Tongue (tissue), 2 donors: ENCODE data around the gene CIAPIN1. TPM values are rescaled to one million over a fixed set of nuclear protein-coding genes. Genes with fewer than 3 reads are reported as not detected.
A peak's percentile ranks its signal among the peaks of the same experiment; 100 is the strongest.
"Not testable (repeated sequence)": the region's sequence is repeated elsewhere in the genome, so short reads cannot be mapped to it uniquely, and the experiment has no call there.

Experiments used
- DNase-seq: peaks from one replicate; pipeline ENCODE4 v3.0.0-alpha.2; 2015
- total RNA-seq: library from RNA; depleted of rRNA; stranded (reverse); fragments of >200 nt; gene quantifications from one replicate; pipeline ENCODE4 v1.2.3, GENCODE V29; 2014

Gene CIAPIN1
- total RNA-seq, 1 donor from 2014 or later = 50.5 TPM

DNA sequence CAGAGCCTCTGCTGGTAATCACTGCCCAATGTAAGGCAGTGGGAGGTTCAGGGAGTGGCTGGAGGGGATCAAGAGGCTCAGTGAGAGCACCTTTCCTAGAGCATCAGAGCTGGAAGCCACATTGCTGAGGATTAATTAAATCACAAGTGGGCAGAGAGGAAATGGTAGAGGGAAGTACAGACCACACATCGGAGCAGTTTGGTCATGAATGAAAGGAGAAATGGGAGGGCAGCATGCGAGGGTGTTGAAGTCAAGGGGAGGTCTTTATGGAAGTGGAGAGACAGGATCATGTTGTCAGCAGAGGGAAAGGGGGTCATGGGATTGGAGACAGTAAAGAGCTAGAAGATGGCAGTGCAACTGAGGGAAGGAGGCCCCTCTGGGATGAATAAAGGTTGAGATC is 40.3 kb downstream of the CIAPIN1 start:
- no peak for DNase-seq

DNA sequence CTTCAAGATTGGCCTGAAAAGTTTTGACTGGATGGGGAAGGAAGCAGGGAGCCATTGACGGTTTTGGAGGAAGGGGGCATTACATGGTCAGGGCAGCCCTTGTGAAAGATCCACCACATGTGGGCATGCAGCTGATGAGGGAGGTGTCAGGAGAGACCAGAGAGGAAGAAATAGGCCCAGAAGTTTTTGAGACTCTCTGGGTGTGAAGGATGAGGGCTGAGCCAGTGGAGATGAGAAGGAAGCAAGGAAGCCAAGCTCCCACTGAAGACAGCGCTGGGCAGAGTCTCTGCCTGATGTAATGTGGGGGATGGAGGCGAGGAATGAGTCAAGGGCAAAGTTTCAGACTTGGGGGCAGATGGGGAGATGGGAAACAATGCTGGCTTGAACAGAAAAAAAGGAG is 42.1 kb downstream of the CIAPIN1 start:
- DNase-seq = no peak

DNA sequence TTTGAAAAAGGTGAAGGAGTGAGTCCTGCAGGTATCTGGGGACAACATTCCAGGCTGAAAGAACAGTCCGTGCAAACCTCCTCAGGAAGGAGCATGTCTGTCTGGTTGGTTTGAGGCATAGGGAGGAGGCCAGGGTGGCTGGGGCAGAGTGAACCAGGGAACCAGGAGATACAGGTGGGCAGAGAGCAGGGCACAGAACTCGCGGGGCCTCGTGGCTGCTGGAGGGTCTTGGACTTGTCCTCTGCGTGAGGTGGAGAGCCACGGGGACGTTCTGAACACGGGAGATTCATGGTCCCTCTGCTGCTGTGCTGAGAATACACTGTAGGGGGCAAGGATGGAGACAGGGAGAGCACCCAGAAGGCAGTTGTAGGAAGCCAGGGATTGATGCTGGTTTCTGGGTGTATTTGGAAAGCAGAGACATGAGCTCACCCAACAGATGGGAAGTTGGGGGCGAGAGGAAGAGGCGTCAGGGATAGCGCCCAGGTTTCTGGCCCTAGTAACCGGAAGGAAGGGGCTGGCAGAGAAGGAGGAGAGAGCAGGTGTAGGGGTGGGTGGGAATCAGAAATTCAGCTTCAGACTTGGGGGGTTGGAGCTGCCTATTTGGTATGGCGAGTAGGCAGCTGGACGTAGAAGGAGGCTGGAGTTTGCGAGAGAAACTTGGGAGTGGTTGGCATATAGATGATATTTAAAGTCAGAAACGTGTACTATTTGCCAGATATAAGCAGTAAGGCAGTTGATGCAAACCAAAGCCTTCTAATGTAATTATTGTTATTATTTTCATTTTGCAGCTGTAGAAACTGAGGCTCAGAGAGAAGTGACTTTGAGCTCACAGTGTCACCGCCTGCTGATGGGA is 43.0 kb downstream of the CIAPIN1 start, which contains the start of gene CCL17:
Gene CCL17, plus strand, starts transcription at position 803 of the 853 bp plus-strand sequence. CDS start 9,166 bp downstream, outside the sequence.
- no peak for DNase-seq

DNA sequence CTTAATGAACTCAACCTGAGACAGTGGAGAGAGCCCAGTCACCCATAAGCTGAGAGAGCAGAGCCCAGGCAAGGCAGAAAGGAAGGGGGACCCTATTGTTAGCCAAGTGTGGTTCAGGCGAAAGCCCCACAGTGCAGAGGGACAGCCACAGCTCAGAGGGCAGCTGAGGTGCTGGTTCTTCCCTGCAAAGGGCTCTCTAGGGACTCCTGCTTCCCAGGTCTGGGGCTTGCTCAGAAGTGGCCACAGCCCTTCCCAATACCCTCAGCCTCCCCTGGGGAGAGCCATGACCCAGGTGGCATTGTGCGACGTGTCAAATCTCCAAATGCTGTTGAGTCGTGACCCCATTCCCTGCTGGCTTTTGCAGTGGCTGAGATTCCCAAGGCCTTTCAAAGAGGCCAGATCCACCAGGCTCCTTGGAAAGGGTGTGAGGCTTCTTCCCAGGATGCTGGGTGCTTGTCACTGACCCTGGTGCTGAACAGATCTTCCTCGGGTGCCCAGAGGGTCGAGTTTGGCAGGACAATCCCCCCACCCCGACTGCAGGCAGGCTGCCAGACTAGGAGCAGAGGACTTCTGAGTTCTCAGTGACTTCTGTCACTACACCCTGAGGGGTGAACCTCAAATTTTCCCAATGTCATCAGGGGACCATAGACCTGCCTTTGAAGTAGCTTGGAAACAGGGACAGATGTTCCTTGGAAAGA is 45.1 kb downstream of the CIAPIN1 start:
- DNase-seq = no peak

DNA sequence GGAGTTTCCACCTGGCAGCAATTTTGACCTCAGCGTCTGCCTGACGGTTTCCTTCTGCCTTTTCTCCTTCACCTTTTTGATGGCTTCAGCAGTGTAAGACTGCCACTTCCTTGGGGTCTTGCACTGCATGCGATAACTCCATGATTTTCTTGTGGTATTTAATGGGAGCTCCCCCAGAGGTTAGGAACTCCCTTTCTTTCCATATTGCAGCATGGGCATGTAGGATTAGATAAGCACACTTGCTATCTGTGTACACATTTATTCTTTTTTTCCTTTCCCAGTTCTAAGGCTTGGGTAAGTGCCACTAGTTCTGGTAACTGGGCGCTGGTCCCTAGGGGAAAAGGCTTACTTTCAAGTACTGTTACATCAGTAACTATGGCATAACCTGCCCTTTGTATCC is 49.7 kb downstream of the CIAPIN1 start:
- DNase-seq = not testable (repeated sequence)

DNA sequence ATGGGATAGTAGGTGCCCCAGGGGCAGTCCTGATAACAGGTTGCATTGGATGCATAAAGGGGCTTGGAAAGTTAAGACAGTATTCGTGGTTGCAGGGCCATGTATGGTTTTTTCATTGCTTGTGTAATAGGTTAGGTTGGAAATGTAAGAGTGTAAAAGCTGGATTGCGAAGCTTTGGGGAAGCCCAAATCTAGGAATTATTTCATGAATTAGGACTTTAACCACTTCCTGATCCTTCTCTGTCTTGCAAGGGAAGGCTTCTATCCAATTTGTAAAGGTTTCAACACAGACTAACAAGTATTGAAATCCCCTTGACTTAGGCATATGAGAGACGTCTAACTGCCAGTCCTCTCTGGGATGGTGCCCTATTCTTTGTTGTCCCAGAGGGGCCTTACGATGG is 50.4 kb downstream of the CIAPIN1 start:
- DNase-seq = no peak

DNA sequence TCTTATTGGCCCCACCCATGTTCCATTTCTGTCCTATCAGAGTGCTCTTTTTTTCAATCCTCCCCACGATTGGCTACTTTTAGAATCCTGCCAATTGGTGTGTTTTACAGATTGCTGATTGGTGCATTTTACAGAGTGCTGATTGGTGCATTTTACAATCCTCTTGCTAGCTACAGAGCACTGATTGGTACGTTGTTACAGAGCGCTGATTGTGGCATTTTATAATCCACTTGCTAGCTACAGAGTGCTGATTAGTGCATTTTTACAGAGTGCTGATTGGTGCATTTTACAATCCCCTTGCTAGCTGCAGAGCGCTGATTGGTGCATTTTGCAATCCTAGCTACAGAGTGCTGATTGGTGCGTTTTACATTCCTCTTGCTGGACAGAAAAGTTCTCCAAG is 52.2 kb downstream of the CIAPIN1 start:
- DNase-seq = no peak

DNA sequence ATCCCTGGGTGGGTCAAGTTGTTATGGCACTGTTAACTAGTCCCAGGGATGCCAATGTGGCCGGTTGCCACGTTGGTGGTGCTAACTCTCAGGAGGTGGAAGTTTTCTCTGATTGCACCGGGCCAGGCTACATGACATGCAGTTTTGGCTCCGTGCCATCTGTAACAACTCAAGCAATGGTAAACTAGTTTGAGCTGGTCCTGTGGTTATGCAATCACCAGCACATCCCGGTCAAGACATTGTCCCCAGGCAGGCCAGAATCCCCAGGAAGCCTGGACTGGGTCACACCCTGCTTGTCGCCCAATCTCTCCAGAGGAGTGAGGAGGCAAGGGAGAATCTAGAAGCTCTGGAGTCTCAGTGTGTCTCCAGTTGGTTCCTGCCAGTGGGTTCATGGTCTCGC is 52.7 kb downstream of the CIAPIN1 start:
- DNase-seq = no peak

DNA sequence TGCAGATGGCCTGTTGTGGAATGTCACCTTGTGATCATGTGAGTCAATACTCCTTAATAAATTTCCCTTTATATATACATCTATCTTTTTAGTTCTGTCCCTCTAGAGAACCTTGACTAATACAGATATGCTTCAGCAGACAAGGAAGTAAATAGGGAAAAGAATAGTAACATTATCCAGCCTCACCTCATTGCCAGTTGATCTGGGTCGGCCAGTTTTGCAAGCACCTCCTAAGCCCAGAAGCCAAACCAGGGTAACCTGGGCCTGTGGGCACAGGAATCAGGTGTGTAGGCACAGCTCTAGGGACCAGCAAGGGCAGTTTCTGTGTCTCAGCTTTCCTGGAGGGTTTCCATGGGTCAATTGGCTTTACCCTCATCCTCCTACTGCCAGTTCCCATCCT is 54.5 kb downstream of the CIAPIN1 start:
- no peak for DNase-seq

DNA sequence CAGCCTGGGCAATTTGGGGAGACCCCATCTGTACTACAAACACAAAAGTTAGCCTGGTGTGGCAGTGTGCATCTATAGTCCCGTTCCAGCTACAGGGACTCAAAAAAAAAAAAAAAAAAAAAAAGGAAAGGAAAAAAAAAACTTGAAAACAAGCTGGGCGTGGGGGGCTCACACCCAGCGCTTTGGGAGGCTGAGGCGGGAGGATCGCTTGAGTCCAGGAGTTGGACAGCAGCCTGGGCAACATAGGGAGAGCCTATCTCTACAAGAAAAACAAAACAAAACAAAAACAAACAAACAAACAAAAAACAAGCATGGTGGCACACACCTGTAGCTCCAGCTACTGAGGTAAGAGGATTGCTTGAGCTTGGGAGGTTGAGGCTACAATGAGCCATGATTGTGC is 55.5 kb downstream of the CIAPIN1 start:
- no peak for DNase-seq

DNA sequence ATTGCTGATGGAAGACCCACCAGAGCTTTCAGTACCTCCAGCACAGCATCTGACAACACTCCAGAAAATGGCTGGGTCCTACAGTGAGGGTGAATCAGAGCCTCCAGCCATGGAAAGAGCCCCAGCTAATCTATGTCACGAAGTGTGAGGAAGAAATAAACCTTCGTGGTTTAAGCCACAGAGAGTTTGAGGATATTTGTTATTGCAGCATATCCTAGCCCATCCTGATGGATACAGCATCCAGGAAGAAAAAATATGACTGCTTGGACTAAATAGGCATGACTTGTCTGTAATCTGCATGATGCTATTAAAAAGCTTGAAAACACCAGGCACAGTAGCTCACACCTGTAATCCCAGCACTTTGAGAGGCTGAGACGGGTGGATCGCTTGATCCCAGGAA is 55.9 kb downstream of the CIAPIN1 start:
- no peak for DNase-seq

DNA sequence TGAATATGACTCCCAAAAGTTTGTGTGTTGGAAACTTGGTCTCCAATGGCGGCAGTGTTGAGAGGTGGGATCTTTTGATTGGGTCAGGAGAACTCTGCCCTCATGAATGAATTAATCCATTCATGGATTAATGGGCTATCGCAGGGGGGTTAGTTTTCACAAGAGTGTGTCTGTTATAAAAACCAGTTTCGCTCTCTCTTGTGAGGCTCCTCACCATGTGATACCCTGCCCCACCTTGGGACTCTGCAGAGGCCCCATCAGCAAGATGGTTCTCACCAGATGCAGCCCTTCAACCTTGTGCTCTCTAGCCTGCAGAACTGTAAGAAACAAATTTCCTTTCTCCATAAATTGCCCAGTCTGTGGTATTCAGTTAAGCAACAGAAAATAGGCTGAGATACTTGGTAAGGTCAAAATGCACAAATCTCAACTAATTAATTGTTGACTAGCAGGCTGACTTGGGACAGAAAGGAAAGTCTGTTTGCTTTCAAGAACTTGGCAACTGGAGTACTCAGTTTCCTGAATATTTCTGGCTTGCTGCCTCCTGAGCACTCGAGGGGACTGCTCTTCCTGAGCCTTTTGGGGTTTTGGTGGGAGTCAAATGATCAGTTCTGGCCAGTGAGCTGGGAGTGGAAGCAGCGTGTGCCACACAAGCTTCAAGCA is 56.4 kb downstream of the CIAPIN1 start:
- no peak for DNase-seq

DNA sequence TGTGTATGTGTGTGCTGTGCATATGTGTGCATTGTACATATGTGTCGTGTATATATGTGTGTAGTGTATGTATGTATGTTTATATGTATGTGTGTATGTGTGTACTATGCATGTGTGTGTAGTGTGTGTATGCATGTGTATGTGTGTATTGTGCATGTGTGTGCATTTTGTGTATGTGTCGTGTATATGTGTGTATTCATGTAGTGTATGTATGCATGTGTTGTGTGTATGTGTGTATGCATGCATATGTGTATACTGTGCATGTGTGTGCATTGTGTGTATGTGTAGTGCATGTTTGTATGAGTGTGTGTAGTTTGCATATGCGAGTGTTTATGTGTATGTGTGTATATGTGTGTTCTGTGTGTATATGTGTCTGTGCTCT is 58.1 kb downstream of the CIAPIN1 start:
- no peak for DNase-seq

DNA sequence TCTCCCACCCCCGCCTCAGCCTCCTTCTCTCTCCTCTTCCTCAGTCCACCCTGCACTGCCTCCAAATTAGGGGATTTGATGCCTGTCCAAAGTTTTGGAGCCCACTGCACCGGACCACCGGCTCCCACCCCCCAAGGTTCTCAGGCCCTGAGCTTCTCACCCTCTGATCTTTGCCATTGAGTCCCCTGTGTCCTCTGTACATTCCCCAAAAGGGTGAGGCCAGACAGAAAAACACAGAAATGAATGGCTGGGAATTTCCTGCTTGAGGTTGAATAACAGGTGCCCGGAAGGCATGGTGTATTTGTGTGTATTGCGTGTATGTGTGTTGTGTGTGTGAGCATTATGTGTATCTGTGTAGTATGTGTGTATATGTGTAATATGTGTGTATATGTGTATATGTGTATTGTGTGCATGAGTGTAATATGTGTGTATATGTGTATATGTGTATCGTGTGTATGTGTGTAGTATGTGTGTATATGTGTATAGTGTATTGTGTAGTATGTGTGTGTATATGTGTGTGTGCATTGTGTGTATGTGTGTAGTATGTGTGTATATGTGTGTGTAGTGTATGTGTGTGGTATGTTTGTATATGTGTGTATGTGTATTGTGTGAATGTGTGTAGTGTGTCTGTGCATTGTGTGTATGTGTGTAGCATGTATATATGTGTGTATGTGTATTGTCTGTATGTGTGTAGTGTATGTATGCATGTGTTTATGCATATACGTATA is 58.7 kb downstream of the CIAPIN1 start:
- DNase-seq = no peak

DNA sequence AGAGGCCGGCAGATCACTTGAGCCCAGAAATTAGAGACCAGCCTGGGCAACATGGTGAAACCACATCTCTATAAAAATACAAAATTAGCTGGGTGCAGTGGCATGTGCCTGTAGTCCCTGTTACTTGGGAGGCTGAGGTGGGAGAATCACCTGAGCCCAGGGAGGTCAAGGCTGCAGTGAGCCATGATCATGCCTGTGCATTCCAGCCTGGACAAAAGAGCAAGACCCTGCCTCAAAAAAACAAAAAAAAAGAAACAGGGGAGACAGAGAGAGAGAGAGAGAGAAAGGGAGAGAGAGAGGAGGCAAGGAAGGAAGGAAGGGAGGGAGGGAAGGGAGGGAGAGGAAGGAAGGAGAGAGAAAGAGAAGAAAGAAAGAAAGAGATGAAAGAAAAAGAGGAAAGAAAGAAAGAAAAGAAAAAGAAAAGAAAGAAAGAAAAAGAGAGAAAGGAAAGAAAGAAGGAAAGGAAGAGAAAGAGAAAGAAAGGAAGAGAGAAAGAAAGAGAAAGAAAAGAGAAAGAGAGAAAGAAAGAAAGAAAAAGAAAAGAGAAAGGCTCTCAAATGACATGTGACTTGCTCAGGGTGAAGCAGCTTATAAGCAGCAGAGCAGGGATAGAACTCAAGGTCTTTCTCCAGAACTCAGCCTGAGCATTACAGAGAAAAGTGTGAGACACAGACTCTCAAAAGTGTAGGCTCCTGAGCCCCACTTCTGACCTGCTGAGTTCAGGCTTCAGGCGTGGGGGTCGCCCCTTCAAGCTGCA is 59.4 kb downstream of the CIAPIN1 start:
- no peak for DNase-seq

DNA sequence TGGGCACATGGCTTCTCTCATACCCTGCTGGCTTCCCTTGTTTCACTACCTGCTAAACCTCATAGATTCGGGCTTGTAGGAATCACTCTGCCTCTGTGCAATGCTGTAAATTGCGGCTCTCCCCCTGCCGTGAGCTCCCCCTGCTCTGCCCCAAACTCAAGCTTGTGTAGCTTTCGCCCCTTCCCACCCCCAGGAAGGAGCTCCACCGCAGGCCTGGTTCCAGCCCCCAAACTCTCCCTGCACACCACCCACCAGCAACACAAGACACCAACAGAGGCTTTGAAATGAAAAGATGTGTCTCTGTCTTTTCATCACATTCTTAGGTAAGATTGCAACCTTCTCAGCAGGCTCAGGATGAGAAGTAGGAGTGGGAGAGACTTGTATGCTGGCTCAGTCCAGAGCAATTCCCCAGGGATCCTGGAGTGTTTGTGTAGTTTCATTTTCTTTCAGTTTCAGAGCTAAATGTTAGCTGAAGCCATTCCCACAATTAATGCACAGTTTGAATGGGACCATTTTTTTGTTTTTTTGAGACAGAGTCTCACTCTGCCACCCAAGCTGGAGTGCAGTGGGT is 60.7 kb downstream of the CIAPIN1 start:
- DNase-seq = peak; percentile 73

DNA sequence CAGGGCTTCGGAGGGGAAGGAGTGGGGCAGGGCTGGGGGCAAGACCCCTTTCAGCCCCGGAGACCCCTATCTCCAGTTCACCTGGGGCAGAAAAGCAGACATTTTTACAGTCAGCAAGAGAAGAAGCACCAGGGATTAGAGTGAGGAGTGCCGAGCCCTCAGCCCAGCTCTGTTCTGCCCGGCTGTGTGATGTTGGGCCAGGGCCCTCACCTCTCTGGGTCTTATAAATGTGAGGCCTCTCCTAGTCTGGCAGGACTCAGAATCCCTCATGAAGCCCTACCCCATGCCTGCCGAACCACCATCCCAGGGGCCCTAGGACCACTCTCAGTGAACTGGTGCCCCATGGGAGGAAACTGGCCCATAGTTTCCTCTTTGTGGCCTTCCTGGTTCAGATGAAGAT is 62.1 kb downstream of the CIAPIN1 start:
- no peak for DNase-seq

DNA sequence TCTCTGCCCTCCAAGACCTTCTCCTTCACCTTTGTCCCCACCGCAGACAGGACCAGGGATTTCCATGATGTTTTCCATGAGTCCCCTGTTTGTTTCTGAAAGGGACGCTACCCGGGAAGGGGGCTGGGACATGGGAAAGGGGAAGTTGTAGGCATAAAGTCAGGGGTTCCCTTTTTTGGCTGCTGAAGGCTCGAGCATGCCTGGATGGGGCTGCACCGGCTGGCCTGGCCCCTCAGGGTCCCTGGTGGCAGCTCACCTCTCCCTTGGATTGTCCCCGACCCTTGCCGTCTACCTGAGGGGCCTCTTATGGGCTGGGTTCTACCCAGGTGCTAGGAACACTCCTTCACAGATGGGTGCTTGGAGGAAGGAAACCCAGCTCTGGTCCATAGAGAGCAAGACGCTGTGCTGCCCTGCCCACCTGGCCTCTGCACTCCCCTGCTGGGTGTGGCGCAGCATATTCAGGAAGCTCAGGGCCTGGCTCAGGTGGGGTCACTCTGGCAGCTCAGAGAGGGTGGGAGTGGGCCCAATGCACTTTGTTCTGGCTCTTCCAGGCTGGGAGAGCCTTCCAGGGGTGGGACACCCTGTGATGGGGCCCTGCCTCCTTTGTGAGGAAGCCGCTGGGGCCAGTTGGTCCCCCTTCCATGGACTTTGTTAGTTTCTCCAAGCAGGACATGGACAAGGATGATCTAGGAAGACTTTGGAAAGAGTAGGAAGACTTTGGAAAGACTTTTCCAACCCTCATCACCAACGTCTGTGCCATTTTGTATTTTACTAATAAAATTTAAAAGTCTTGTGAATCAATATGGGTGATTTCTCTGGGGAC is 62.7 kb downstream of the CIAPIN1 start:
- no peak for DNase-seq

DNA sequence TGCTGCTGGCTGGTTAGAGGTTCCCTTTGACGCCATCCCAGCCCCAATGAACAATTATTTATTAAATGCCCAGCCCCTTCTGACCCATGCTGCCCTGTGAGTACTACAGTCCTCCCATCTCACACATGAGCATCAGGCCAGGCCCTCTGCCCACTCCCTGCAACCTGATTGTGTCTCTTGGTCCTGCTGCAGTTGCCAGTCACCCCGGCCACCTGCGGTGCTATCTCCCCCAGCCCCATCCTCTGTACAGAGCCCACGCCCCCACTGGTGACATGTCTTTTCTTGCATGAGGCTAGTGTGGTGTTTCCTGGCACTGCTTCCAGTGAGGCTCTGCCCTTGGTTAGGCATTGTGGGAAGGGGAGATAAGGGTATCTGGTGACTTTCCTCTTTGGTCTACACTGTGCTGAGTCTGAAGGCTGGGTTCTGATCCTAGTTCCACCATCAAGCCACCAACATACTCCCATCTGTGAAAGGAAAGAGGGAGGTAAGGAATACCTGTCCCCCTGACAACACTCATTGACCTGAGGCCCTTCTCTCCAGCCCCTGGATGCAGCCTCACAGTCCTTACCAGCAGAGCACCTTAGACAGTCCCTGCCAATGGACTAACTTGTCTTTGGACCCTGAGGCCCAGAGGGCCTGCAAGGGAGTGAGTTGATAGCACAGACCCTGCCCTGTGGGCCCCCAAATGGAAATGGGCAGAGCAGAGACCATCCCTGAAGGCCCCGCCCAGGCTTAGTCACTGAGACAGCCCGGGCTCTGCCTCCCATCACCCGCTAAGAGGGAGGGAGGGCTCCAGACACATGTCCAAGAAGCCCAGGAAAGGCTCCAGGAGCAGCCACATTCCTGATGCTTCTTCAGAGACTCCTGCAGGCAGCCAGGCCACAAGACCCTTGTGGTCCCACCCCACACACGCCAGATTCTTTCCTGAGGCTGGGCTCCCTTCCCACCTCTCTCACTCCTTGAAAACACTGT is 63.6 kb downstream of the CIAPIN1 start:
- no peak for DNase-seq
